Thyroid gland (tissue), 4 donors: ENCODE measurements around the gene FIBCD1. TPM values are rescaled to one million over a fixed set of nuclear protein-coding genes. Genes with fewer than 3 reads are reported as not detected.

Source experiments
- DNase-seq, 2 donors: peaks; one replicate each; pipeline ENCODE4 v3.0.0-alpha.2; 2019
- H3K27ac ChIP-seq, 3 donors: fragments of 200-600 bp; sonication (generic); 1 replicate in 2 of 3; 2 replicates in 1 of 3; pipeline ENCODE4 v1.5.1; 2016 to 2019; ENCODE audit warnings: mild to moderate bottlenecking in 1 of 3, moderate library complexity in 1 of 3
- H3K27me3 ChIP-seq: fragments of 200-600 bp; sonication (generic); one replicate; pipeline ENCODE4 v1.5.1; 2019
- H3K36me3 ChIP-seq, 2 donors: fragments of 200-600 bp; sonication (generic); one replicate each; pipeline ENCODE4 v1.5.1; 2016 to 2019
- H3K4me1 ChIP-seq, 2 donors: fragments of 200-600 bp; sonication (generic); one replicate each; pipeline ENCODE4 v1.5.1; 2017 to 2019
- H3K4me3 ChIP-seq, 3 donors: fragments of 200-600 bp; sonication (generic); replicated peaks in 1 of 3; 1 replicate in 2 of 3; 2 replicates in 1 of 3; pipeline ENCODE4 v1.5.1; 2016; ENCODE audit warnings: mild to moderate bottlenecking in 1 of 3
- H3K9me3 ChIP-seq: fragments of 200-600 bp; sonication (generic); one replicate; pipeline ENCODE4 v1.5.1; 2017
- CTCF ChIP-seq, 6 experiments: fragments of 200-600 bp in 3 of 6; fragments of 450-650 bp in 3 of 6; sonication (generic) in 3 of 6; IDR thresholded peaks; one replicate each; pipeline ENCODE4 v1.5.1; 2016 to 2019; ENCODE audit warnings: antibody characterized with exemption in 6 of 6, mild to moderate bottlenecking in 2 of 6, inconsistent platforms in 1 of 6, moderate library complexity in 1 of 6
- POLR2A ChIP-seq, 2 donors: fragments of 450-650 bp; IDR thresholded peaks; one replicate each; pipeline ENCODE4 v1.6.1; 2017; ENCODE audit warnings: antibody characterized with exemption in 2 of 2, mild to moderate bottlenecking in 2 of 2, moderate library complexity in 1 of 2
- WGBS, 2 donors: methylation state at CpG; one replicate each; pipeline ENCODE4 v1.1.5; 2017; 5-methylcytosine and 5-hydroxymethylcytosine counted together
- intact Hi-C: fragments of 100-400 bp; cut with DNase I; formaldehyde crosslinking; loops from one replicate; pipeline ENCODE4 v1.15.1; 2023
- total RNA-seq, 4 donors: library from RNA; depleted of rRNA; stranded (reverse); fragments of >200 nt; gene quantifications; one replicate each; pipeline ENCODE4 v1.2.3, GENCODE V29; 2016

Gene FIBCD1
- total RNA-seq, 4 donors from 2014 or later, result 0.11 to 0.13 TPM; not detected in 2

GRCh38 chr9:130924448-130924788 lies 14.6 kb downstream of the FIBCD1 start:
- peaks cover 7 to 16% of the 10 kb centered on the region in 2 donors for H3K4me1 ChIP-seq
- TF ChIP-seq CTCF (IDR thresholded peaks at IDR 0.05) (no peak), POLR2A (IDR thresholded peaks at IDR 0.05) (no peak)
- intact Hi-C loops, result no loop called here
- no peaks in the 10 kb centered on the region for H3K27me3 ChIP-seq
- 71 to 80% methylated on average over 5 to 8 of the region's 10 CpGs for WGBS, 2 donors
- DNase-seq, result no peak
- H3K9me3 ChIP-seq, result no peaks in the 10 kb centered on the region
- no peak overlapping the region for H3K4me3 ChIP-seq
- H3K36me3 ChIP-seq, result no peaks in the 10 kb centered on the region
- H3K27ac ChIP-seq, result no peak overlapping the region

- Histone ChIP-seq H3K4me3 (no peak overlapping the region), H3K9me3 (no peaks in the 10 kb centered on the region), H3K27ac (no peak overlapping the region), H3K36me3 (no peaks in the 10 kb centered on the region), H3K27me3 (no peaks in the 10 kb centered on the region), H3K4me1 (peaks cover 6 to 15% of the 10 kb centered on the region in 2 donors)
- TF ChIP-seq POLR2A (IDR thresholded peaks at IDR 0.05) (no peak), CTCF (IDR thresholded peaks at IDR 0.05) (no peak)
- 89% methylated on average over 23 to 28 of the region's 42 CpGs for WGBS, 2 donors
- DNase-seq, result no peak
- intact Hi-C loops, result no loop called here
Observed at GRCh38 chr9:130923611-130924447, 15.2 kb downstream of the FIBCD1 start.

- no peaks in the 10 kb centered on the region for H3K9me3 ChIP-seq
- no peak overlapping the region for H3K4me3 ChIP-seq
- H3K27me3 ChIP-seq, result no peaks in the 10 kb centered on the region
- H3K27ac ChIP-seq, result no peak overlapping the region
- TF ChIP-seq POLR2A (IDR thresholded peaks at IDR 0.05) (no peak), CTCF (IDR thresholded peaks at IDR 0.05) (no peak)
- peaks cover under 1 to 7% of the 10 kb centered on the region in 2 donors for H3K4me1 ChIP-seq
- intact Hi-C loops, result no loop called here
- no peak for DNase-seq
- WGBS, 2 donors, result 71 to 72% methylated on average over 14 to 16 of the region's 16 CpGs
- no peaks in the 10 kb centered on the region for H3K36me3 ChIP-seq
Observed at GRCh38 chr9:130922893-130923610, 16.0 kb downstream of the FIBCD1 start.

- no peak for DNase-seq
- Histone ChIP-seq H3K27ac (no peak overlapping the region), H3K36me3 (no peaks in the 10 kb centered on the region), H3K4me1 (peaks cover 0 to under 1% of the 10 kb centered on the region in 2 donors), H3K4me3 (no peak overlapping the region), H3K27me3 (no peaks in the 10 kb centered on the region), H3K9me3 (no peaks in the 10 kb centered on the region)
- intact Hi-C loops, result no loop called here
- WGBS, 2 donors, result 76 to 80% methylated on average over 28 to 31 of the region's 31 CpGs
- TF ChIP-seq CTCF (IDR thresholded peaks at IDR 0.05) (no peak), POLR2A (IDR thresholded peaks at IDR 0.05) (no peak)
Observed at GRCh38 chr9:130921989-130922892, 16.8 kb downstream of the FIBCD1 start.
